Activated naive CD8-positive, alpha-beta T cell treated with anti-CD3 and anti-CD28 coated beads, Interleukin-2, amount 50 U/mL, for 16 hours (primary cell): ENCODE results near the gene OGDH.
"Not testable (repeated sequence)": the region's sequence is repeated elsewhere in the genome, so short reads cannot be mapped to it uniquely, and the experiment has no call there.

Source experiments
- DNase-seq: peaks from one replicate; pipeline ENCODE4 v3.0.0-alpha.2; 2020; ENCODE audit warnings: low read depth, low spot score

Gene OGDH

DNA sequence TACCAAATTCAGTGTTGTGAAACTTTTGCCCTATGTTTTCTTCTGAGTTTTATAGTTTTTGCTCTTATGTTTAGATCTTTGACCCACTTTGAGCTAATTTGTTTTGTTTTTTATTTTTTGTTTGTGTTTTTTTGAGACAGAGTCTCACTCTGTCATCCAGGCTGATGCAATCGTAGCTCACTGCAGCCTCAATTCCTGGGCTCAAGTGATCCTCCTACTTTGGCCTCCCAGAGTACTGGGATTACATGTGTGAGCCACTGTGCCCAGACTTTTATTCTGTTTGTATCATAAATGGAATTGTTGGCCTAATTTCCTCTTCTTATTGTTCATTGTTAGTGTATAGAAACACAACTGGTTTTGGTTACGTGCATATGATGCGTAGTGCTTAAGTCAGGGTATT lies 99.0 kb downstream of the OGDH start:
- no peak for DNase-seq

DNA sequence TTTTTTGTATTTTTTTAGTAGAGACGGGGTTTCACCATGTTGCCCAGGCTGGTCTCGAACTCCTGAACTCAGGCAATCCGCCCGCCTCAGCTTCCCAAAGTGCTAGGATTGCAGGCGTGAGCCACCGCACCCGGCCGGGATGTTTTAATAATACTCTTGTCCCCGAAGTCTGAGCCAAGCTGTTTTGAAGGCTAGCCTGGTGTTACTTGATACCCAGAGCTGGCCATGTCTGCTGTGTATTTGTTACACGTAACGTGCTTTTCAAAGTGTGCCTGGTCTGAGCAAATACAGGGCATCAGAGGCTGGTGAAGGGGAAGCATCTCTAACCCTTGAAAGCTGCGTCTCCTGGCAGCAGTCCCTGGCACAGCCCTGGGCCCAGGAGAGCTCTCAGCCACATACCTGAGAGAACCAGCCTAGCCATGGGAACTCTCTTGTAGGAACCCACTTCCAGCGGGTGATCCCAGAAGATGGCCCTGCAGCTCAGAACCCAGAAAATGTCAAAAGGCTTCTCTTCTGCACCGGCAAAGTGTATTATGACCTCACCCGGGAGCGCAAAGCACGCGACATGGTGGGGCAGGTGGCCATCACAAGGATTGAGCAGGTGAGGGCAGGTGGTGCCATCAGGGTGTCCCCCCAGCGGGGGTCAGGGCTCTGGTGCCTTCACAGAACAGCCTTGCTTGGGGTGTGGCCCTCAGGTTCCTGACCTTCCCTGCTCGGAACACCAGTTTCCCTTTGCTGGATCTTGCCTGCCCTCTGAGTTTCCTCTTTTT lies 100.5 kb downstream of the OGDH start:
- DNase-seq: no peak

DNA sequence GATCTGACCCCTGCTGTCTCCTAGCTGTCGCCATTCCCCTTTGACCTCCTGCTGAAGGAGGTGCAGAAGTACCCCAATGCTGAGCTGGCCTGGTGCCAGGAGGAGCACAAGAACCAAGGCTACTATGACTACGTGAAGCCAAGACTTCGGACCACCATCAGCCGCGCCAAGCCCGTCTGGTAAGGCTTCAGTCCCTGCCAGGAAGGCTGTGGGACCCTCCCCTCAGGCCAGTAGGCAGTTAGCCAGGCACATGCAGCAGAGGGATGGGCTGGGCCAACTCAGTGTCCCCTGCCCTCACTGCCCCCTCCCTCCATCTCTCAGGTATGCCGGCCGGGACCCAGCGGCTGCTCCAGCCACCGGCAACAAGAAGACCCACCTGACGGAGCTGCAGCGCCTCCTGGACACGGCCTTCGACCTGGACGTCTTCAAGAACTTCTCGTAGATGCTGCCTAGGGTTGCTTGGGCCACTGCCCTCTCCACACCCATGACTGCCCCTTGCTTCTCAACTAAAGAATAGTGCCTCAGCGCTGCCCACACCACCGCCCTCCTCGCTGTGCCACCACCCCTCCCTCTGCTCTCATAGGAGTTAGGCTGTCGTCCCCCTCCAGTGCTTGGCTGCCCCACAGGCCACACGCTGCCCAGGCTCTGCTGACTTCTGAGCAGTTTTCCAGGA lies 101.3 kb downstream of the OGDH start:
- no peak for DNase-seq

DNA sequence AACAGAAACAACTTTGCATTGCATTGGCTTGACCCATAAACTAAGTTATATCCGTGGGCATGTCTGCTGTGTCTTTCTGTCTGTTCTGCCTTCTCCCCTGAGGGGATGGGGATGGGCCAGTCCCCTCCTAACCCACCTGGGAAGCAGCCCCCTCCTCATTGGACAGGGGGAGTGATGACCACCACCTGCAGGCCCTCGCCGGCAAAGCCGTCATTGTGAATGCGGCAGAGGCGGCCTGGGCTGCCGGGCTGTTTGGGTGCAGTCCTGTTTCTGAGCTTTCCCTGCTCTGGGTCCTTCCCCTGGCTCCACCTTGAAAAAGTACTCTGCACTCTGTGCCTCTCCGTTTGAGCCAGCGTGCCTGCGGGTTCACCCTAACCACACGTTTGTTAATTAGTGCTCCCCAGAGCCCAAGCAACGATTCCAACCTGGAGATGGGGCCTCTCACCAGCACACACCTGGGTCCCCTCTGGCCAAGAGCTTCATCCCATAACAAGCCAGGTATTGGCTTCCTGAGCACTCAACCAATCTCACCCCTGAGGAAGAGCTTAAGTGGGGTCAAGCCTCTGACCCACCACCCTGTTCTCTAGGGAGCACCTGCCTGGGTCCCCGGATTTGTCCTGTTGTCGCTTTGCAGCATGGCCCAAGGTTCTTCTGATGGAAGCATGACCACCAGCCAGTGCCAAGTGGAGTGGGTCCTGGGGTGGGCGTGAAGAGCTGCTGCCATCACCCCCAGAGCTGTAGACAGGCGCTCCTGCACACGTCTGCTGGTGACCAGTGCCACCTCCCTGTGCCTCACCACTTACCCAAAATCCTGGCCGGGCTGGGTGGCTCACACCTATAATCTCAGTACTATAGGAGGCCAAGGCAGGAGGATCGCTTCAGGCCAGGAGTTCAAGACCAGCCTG lies 102.8 kb downstream of the OGDH start:
- DNase-seq: no peak

DNA sequence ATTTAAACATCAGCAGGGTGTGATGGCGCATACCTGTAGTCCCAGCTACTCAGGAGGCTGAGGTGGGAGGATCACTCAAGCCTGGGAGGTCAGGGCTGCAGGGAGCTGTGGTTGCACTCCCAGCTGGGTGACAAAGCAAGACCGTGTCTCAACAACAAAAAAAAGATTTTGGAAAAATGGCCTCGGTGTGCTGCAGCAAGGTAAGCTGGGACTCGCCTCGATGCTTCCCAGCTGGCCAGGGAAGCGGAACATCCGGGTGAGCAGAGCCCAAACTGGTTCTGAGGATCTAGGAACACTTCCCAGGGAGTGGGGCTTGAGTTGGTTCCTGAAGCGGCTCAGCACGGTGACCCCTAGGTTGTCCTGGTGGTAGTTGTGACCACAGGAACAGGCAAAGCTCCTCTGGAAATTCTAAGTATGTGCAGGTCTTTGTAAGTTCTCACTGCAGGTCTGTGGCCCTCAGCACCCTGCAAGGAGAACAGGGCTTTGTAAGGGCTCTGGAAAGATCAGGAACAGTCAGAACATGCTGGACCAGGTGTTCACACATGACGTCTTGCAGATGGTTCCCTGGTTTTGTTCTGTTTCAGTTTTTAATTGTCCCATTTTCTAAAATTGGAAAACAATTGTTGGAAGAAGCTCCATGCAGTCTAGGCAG lies 103.6 kb downstream of the OGDH start:
- DNase-seq: no peak

DNA sequence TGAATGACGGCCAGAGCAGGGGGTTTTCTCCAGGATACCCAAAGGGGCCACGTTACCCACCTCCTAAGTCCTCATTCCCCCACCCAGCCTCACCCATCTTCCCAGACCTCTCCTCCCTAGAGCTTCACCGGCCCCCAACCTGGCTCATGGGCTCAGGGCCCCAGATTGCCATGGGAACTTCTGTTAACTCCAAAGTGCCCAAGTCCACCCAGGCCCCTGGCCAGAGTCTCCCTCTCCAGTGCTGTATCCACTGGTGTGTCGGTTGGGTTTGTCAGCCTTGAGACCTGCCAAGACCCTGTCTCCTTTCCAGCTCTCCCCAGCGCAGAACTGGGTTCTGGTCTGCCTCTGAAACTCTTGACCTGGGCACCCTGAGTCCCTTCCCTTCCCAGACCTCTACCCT lies 105.1 kb downstream of the OGDH start:
- DNase-seq: no peak

DNA sequence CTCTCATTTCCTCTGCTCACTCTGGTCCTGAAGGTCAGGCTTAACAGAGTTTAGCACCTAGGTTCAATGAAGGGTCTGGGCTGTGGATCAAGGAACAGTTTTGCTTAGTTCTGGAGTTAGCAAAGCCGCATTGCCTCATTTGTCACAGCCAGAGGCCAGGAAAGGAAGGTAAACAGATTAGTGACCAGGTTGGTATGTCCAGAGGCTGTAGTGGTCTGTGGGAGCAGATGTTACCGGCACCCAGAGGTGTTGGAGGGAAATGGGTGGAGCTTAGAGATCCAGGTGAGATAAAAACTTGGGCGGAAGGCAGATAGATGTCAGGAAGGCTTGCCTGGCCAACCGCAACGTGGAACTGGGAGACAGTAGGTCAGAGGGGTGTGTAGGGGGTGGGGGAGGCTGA lies 105.6 kb downstream of the OGDH start:
- no peak for DNase-seq

DNA sequence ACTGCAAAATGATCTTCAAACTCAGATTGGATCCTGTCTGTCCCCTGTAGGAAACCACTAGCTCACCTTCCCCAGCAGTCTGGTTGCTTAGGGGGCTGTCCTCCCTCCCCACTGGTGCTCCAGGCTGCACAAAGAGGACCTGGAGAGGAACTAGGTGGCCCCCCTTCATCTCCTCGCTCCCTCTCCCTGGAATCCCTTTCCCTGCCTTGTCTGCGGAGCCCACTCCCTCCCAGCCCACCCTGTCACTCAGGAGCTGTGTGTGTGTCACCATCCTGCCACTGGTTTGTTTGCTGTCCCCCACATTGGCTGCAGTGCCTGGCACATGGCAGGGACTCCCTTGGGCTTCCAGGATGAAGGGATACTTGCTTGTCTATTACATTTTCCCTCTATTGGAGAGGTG lies 106.7 kb downstream of the OGDH start:
- DNase-seq: no peak

DNA sequence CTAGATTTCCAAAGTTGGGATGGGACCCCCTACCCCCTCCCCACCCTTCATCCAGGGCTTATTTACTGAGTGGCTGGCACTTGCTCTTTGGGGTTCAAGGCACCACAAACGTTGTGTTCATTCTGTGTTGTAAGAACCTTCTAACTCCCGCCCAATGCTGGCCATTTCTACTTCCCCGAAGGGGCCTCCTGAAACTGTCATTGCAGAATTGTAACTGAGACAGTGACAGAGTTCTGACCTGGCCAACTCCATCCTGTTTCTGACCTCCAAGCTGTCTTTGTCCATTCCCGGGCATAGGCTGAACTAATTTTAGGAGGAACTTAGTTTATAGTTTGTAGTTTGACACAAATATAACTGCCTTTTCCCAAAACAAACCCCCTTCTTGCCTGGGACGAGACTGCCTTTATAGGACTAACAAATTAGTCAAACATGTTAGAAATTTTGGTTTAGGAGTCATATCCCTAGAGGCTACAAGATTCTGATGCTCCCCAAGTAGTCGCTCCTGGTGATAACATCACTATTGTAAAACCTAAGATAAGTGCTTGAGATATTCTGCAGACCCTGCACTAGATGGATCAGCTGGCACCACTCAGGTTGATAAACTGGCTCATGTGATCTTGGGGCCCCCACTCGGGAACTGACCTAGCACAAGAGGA lies 107.4 kb downstream of the OGDH start:
- DNase-seq: no peak

DNA sequence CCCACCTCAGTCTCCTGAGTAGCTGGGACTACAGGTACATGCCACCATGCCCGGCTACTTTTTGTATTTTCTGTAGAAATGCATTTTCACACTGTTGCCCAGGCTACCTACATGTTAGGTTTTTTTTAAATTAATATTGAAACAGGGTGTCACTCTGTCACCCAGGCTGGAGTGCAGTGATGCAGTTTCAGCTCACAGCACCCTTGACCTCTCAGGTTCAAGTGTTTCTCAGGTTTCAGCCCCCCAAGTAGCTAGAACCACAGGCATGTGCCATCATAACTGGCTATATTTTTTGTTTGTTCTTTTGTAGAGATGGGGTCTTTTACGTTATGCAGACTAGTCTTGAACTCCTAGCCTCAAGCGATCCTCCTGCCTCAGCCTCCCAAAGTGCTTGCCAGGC lies 109.8 kb downstream of the OGDH start:
- DNase-seq: no peak

DNA sequence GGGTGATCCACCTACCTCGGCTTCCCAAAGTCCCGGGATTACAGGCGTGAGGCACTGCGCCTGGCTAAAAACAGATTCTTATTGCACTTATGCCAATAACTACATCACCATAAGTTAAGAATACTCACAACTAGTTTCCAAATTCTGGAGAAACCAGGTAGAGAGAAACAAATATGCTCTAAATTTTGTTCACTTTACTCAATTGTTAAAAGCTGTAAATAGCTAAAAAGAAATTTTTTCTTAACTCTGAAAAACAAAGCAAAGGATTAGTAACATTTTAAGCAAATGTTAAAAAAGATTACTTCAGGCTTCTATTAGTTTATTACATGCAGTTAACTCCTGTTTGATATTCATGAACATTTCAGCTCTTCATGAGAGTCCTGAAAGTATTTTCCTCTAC lies 113.9 kb downstream of the OGDH start:
- DNase-seq: no peak

DNA sequence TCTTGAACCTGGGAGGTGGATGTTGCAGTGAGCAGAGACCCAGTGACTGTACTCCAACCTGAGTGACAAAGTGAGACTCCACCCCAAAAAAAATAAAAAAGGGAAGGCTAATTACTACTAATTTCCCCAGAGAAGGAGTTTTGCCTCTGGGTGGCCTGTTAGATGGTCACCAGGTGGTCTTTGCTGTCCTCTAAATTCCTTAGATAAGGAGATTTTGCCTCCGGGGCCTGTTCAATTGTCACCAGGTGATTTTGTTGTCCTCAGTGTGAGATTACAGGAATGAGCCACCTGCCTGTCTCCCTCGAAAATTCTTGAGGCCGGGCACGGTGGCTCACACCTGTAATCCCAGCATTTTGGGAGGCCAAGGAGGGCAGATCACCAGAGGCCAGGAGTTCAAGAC lies 117.8 kb downstream of the OGDH start:
- no peak for DNase-seq

DNA sequence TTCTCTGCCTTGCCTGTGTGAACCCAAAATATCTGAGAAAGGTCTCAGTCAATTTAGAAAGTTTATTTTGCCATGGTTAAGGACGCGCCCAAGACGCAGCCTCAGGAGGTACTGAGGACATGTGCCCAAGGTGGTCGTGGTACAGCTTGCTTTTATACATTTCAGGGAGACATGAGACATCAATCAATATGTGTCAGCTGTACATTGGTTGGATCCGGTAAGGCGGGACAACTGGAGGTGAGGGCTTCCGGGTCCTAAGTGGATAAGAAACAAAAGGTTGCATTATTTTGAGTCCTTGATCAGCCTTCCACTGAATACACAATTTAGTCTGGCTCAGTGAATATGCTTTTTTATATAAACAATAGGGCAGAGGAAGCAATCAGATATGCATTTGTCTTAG lies 119.8 kb downstream of the OGDH start:
- DNase-seq: not testable (repeated sequence)

DNA sequence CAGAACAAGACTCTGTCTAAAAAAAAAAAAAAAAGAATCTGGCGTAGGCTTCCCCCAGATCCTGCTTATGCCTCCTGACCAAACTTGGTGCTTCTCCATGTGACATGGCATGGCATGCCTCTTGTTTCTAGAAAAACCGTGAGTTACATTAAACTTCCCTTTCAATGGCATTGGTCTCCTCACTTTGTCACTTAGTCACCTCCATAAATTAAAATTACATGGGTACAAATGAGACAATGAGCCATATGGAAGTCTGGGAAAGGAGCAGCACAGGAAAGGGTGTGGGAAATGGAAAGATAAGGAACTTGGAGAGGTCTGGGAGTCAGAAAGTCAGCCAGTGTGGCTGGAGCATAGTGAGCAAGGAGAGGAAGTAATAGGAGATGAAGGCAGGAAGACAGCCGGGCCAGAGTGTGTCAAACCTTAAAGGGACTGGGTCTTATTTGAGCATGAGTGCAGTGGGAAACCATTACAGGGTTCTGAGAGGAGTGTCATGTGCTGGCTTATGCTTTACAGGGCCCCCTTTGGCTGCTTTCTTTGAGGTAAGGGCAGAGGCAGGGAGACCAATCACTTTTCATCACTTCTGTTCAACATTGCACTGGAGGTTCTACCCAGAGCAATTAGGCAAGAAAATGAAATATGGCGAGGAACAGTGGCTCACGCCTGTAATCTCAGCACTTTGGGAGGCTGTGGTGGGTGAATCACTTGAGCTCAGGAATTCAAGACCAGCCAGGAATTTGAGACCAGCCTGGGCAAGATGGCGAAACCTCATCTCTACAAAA lies 120.9 kb downstream of the OGDH start:
- DNase-seq: no peak

DNA sequence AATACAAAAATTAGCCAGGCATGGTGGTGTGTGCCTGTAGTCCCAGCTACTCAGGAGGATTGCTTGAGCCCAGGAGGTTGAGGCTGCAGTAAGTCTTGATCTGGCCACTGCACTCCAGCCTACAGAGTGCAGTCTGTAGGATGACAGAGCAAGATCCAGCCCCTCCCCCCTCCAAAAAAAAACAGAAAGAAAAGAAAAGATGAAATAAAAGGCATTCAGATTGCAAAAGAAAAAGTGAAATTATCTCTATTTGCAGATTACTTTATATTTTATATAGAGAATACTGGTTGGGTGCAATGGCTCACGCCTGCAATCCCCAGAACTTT lies 121.5 kb downstream of the OGDH start:
- DNase-seq: no peak

DNA sequence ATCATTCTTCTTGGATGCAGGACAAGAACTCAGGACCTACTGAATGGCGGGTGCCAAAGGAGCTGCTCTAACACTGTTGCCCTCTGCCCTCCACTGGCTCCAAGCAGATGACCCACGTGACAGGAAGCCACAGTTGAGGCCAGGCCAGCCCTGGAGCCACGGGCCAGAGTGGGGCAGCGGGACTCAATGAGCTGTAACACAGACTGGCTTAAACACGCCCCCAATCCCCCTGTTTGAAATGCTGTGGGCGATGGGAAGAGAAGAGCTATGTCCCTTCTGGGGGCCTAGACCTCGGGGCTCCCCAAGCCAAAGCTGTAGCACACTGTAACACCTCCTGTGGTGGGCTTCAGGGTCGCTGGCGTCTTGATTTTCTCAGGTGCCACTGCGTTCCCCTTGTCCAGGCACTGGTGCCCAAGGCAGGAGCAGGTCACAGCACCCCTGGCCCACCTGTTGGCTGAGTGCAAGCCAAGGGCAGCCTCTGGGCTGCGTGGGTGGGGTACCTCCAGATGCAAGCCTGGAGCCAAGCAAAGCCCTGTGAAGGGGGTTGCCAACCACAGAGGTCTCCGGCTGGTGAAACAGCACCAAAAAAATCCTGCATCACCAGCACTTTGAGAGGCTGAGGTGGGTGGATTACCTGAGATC lies 123.6 kb downstream of the OGDH start:
- no peak for DNase-seq

DNA sequence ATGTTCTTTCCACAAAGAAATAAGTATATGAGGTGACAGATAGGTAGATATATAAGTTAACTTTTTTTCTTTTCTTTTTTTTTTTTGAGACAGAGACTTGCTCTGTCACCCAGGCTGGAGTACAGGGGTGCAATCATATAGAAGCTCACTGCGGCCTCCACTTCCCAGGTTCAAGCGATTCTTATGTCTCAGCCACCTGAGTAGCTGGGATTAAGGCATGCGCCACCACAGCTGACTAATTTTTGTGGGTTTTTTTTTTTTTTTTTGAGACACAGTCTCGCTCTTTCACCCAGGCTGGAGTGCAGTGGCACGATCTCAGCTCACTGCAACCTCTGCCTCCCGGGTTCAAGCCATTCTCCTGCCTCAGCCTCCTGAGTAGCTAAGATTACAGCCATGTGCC lies 126.5 kb downstream of the OGDH start:
- not testable (repeated sequence) for DNase-seq

DNA sequence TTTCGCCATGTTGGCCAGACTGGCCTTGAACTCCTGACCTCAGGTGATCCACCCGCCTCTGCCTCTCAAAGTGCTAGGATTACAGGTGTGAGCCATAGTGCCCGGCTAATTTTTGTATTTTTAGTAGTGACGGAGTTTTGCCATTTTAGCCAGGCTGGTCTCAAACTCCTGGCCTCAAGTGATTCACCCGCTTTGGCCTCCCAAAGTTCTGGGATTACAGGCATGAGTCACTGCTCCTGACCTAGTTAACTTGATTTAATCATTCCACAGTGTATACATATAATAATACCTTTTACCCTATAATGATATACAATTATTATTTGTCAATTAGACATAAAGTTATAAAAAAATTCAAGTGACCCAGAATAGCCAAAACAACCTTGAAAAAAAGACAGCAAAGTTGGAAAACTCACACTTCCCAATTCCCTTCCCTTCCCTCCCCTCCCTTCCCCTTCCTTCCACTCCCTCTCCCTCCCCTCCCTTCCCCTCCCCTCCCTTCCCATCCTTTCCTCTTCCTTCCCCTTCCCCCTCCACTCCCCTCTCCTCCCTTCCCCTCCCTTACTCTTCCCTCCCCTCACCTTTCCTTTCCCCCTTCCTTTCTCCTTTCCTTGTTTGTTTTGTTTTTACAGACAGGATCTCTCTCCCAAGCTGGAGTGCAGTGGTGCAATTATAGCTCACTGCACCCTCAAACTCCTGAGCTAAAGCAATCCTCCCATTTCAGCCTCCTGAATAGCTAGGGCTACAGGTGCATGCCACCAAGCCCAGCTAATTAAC lies 127.5 kb downstream of the OGDH start:
- no peak for DNase-seq

DNA sequence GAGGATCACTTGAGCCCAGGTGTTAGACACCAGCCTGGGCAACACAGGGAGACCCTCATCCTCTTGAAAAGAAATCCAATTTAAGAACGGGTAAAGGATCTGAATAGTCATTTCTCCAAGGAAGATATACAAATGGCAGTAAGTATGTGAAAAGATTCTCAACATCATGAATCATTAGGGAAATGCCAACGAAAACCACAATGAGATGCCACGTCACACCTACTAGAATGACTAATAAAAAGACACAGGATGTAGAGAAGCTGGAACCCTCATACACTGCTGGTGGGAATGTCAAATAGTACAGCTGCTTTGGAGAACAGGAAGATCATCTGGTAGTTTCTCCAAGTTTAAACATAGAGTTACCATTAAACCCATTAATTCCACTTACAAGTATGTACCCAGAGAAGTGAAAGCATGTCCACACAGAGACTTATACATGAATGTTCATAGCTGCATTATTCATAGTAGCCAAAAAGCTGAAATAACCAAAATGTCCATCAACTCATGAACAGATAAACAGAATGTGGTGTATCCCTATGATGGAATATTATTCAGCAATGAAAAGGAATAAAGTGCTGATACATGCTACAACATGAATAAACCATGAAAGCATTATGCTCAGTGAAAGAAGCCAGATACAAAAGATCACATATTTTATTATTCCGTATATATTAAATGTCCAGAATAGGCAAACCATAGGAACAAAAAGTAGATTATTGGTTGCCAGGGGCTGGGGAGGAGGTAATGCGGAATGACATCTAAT lies 129.2 kb downstream of the OGDH start:
- DNase-seq: no peak
